Adrenal gland (tissue), 5 donors: Measurements from ENCODE around the gene PCID2.

ENCODE experiments used
- POLR2A ChIP-seq, 2 donors: fragments of 450-650 bp; IDR thresholded peaks; one replicate each; pipeline ENCODE4 v1.6.1; 2017; ENCODE audit warnings: antibody characterized with exemption in 2 of 2, mild to moderate bottlenecking in 2 of 2, moderate library complexity in 1 of 2
- TF ChIP-seq, protein P1 (sequence below), 6 experiments: fragments of 450-650 bp in 4 of 6; fragments of 200-600 bp in 2 of 6; sonication (generic) in 1 of 6; IDR thresholded peaks; 1 replicate in 5 of 6; 2 replicates in 1 of 6; pipeline versions ENCODE4 v1.5.1 to v1.8.0; 2016 to 2021; ENCODE audit warnings: antibody characterized with exemption in 6 of 6, mild to moderate bottlenecking in 2 of 6, moderate library complexity in 1 of 6
- donor health status: DM: no; HTN: no; CAD: no.

DNA sequence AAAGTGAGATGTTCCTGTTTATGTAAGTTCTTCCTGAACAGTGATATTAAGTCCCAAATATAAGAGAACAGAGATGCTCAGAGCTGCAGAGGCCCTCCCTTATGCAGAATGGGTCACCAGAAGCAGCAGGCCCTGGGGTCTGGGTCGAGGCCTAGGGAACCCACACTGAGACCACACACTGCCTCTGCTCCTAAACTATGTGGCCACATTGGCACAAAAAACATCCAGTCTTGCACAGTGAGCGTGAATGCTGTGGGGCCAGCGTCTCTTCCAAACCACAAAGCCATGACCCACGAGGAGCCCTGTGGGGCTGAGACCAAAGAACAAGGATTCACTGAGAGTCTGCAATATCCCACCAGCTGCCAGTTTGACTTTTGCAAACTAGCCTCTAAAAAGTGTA lies 26.4 kb downstream of the PCID2 start:
- TF ChIP-seq POLR2A (IDR thresholded peaks at IDR 0.05), result no peak
- TF ChIP-seq, protein P1, sequence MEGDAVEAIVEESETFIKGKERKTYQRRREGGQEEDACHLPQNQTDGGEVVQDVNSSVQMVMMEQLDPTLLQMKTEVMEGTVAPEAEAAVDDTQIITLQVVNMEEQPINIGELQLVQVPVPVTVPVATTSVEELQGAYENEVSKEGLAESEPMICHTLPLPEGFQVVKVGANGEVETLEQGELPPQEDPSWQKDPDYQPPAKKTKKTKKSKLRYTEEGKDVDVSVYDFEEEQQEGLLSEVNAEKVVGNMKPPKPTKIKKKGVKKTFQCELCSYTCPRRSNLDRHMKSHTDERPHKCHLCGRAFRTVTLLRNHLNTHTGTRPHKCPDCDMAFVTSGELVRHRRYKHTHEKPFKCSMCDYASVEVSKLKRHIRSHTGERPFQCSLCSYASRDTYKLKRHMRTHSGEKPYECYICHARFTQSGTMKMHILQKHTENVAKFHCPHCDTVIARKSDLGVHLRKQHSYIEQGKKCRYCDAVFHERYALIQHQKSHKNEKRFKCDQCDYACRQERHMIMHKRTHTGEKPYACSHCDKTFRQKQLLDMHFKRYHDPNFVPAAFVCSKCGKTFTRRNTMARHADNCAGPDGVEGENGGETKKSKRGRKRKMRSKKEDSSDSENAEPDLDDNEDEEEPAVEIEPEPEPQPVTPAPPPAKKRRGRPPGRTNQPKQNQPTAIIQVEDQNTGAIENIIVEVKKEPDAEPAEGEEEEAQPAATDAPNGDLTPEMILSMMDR (IDR thresholded peaks at IDR 0.05), result no peak
